Measurements from ENCODE around the gene HAUS3.

GRCh38 chr4:2186133-2186864 lies 55.6 kb downstream of the HAUS3 start:
- TF ChIP-seq CTCF (conservative IDR thresholded peaks at IDR 0.05; ENCODE audit: low read depth, low read length) (peak; percentile 74), EZH2phosphoT487 (IDR thresholded peaks at IDR 0.05; ENCODE audit: borderline replicate concordance, low read length) (no peak)
